HepG2 (cell line): ENCODE data around the gene PEAK3. TPM values are rescaled to one million over a fixed set of nuclear protein-coding genes. Genes with fewer than 3 reads are reported as not detected.

Experiments used
- ARID2 ChIP-seq: sonication (generic); formaldehyde crosslinking; IDR thresholded peaks from 2 replicates; pipeline ENCODE4 v1.8.1; 2022; ENCODE audit warnings: mild to moderate bottlenecking, missing genetic modification reagents, borderline replicate concordance
- ARNTL ChIP-seq: sonication (generic); formaldehyde crosslinking; IDR thresholded peaks from 2 replicates; pipeline ENCODE4 v1.4.0; 2020; ENCODE audit warnings: mild to moderate bottlenecking, missing genetic modification reagents
- CREB1 ChIP-seq, 2 experiments: fragments of 450-650 bp in 1 of 2; IDR thresholded peaks; 2 replicates each; pipeline ENCODE4 v1.6.1; 2016 to 2017; ENCODE audit warnings: control low read depth in 1 of 2, mild to moderate bottlenecking in 1 of 2, missing compliant biosample characterization in 1 of 2, missing genetic modification characterization in 1 of 2
- FOXK1 ChIP-seq: sonication (generic); formaldehyde crosslinking; IDR thresholded peaks from 2 replicates; pipeline ENCODE4 v1.4.0; 2020; ENCODE audit warnings: low read depth, missing genetic modification reagents, borderline replicate concordance
- GTF3A ChIP-seq: sonication (generic); formaldehyde crosslinking; conservative IDR thresholded peaks from 2 replicates; pipeline ENCODE4 v1.4.0; 2020; ENCODE audit warnings: mild to moderate bottlenecking, missing genetic modification reagents
- MAFK ChIP-seq, 2 experiments: IDR thresholded peaks in 1 of 2; conservative IDR thresholded peaks in 1 of 2; 2 replicates each; pipeline ENCODE4 v1.6.1; 2011; ENCODE audit warnings: improper control_type of control experiment in 2 of 2, low read length in 2 of 2
- MBD4 ChIP-seq: IDR thresholded peaks from 2 replicates; pipeline ENCODE4 v1.6.1; 2012; ENCODE audit warnings: low read length, inconsistent platforms, borderline replicate concordance
- POGZ ChIP-seq: sonication (generic); formaldehyde crosslinking; IDR thresholded peaks from 2 replicates; pipeline ENCODE4 v1.4.0; 2020; ENCODE audit warnings: mild to moderate bottlenecking, missing genetic modification reagents
- RBAK ChIP-seq: sonication (generic); formaldehyde crosslinking; IDR thresholded peaks from 2 replicates; pipeline ENCODE4 v1.5.1; 2020; ENCODE audit warnings: mild to moderate bottlenecking, missing genetic modification reagents
- SMARCC2 ChIP-seq: fragments of 450-650 bp; IDR thresholded peaks from 2 replicates; pipeline ENCODE4 v1.6.1; 2017; ENCODE audit warnings: antibody characterized with exemption, mild to moderate bottlenecking
- SRF ChIP-seq: IDR thresholded peaks from 2 replicates; pipeline ENCODE4 v1.6.1; 2011; ENCODE audit warnings: mild to moderate bottlenecking, low read depth, low read length, moderate library complexity
- TSC22D2 ChIP-seq: sonication (generic); formaldehyde crosslinking; IDR thresholded peaks from 2 replicates; pipeline ENCODE4 v1.5.1; 2020; ENCODE audit warnings: missing genetic modification reagents, mild to moderate bottlenecking, borderline replicate concordance
- ZBTB3 ChIP-seq: sonication (generic); formaldehyde crosslinking; IDR thresholded peaks from 2 replicates; pipeline ENCODE4 v1.4.0; 2020; ENCODE audit warnings: low read depth, mild to moderate bottlenecking, moderate library complexity, missing genetic modification reagents, borderline replicate concordance
- ZMYM2 ChIP-seq: sonication (generic); formaldehyde crosslinking; IDR thresholded peaks from 2 replicates; pipeline ENCODE4 v1.8.0; 2022; ENCODE audit warnings: mild to moderate bottlenecking, missing genetic modification reagents
- ZNF354B ChIP-seq: sonication (generic); formaldehyde crosslinking; IDR thresholded peaks from 2 replicates; pipeline ENCODE4 v1.8.0; 2022; ENCODE audit warnings: mild to moderate bottlenecking, missing genetic modification reagents
- ZNF468 ChIP-seq: sonication (generic); formaldehyde crosslinking; IDR thresholded peaks from 2 replicates; pipeline ENCODE4 v1.8.0; 2022; ENCODE audit warnings: mild to moderate bottlenecking, moderate library complexity, missing genetic modification reagents
- ZNF546 ChIP-seq: sonication (generic); formaldehyde crosslinking; conservative IDR thresholded peaks from 2 replicates; pipeline ENCODE4 v1.8.1; 2023; ENCODE audit warnings: mild to moderate bottlenecking, missing genetic modification reagents
- ZNF598 ChIP-seq: sonication (generic); formaldehyde crosslinking; IDR thresholded peaks from 2 replicates; pipeline ENCODE4 v1.5.1; 2020; ENCODE audit warnings: mild to moderate bottlenecking, missing genetic modification reagents, borderline replicate concordance
- polyA plus RNA-seq, 8 experiments: library from polyadenylated mRNA; depleted of rRNA in 3 of 8; stranded (reverse) in 7 of 8; unstranded in 1 of 8; fragments of >200 nt; fragmentation: Illumina TruSeq in 4 of 8; extraction: Trizol in 4 of 8; gene quantifications; 2 replicates each; pipeline versions ENCODE4 v1.2.1 to v1.2.3, GENCODE V29; 2011 to 2016; ENCODE audit warnings: low read depth in 4 of 8, missing spikeins in 1 of 8, mixed read lengths in 1 of 8; ENCODE audit not compliant: insufficient read depth in 1 of 8
- total RNA-seq, 5 experiments: library from RNA; depleted of rRNA; stranded (reverse); fragments of >200 nt; fragmentation: Illumina TruSeq; extraction: Trizol; gene quantifications; 2 replicates each; pipeline ENCODE4 v1.2.3, GENCODE V29; 2016; ENCODE audit warnings: low read depth in 1 of 5
- TF ChIP-seq, protein P1 (sequence below): sonication (generic); formaldehyde crosslinking; IDR thresholded peaks from 2 replicates; pipeline ENCODE4 v1.5.0; 2020; ENCODE audit warnings: missing genetic modification reagents
- TF ChIP-seq, protein P2 (sequence below): sonication (generic); formaldehyde crosslinking; IDR thresholded peaks from 2 replicates; pipeline ENCODE4 v1.8.0; 2022; ENCODE audit warnings: mild to moderate bottlenecking, missing genetic modification reagents, moderate library complexity
- TF ChIP-seq, protein P3 (sequence below): sonication (generic); formaldehyde crosslinking; IDR thresholded peaks from 2 replicates; pipeline ENCODE4 v1.4.0; 2020; ENCODE audit warnings: mild to moderate bottlenecking, low read depth, missing genetic modification reagents
- TF ChIP-seq, protein P4 (sequence below): IDR thresholded peaks from 2 replicates; pipeline ENCODE4 v1.6.1; 2016; ENCODE audit warnings: low read depth, control low read depth
- TF ChIP-seq, protein P5 (sequence below): sonication (generic); formaldehyde crosslinking; IDR thresholded peaks from 2 replicates; pipeline ENCODE4 v1.5.0; 2020; ENCODE audit warnings: mild to moderate bottlenecking, missing genetic modification reagents, moderate library complexity

PEAK3 gene
- total and polyA plus RNA-seq, 2 of the 13 experiments (the other 11 are each of a cell fraction or from before 2014, with no cell fraction given): not detected

DNA sequence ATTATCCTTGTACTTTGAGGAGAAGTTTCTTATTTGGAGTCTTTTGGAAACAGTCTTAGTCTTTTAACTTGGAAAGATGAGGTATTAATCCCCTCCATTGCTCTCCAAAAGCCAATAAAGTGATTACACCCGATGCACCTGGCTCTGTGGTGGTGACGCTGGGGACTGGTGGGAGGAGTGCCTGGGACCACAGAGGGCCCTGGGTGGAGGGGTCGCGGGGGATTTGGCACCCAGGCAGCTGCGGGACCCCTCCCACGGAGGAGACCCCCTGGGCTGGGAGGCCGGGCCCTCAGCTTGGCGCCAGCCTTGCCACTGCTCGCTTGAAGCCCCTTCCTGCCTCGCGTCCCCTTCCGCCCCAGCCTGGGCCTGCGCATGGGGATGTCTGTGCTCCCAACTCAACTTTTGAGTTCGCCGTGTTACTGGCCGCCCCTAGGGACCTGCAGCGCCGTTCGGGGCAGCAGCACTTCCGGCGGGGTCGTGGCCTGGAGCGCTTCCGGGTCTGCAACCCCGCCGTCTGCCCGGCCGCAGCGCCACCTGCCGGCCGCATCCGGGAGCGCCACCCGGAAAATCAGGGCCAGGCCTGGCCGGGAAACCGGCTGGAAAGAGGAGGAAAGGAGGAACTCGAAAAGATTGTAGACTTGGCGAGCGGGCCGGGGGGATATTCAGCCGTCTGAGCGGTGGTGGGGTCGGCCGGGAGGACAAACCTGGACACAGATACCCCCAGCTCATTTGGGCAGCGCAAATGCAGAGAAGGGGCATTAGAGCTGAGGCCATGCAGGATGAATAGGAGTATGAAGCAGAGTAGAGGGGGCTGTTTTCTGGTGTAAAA lies 8.4 kb downstream of the PEAK3 start (continued):
- TF ChIP-seq, protein P1, sequence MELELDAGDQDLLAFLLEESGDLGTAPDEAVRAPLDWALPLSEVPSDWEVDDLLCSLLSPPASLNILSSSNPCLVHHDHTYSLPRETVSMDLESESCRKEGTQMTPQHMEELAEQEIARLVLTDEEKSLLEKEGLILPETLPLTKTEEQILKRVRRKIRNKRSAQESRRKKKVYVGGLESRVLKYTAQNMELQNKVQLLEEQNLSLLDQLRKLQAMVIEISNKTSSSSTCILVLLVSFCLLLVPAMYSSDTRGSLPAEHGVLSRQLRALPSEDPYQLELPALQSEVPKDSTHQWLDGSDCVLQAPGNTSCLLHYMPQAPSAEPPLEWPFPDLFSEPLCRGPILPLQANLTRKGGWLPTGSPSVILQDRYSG (CRISPR knock-in tag): no peak
- TF ChIP-seq, protein P2, sequence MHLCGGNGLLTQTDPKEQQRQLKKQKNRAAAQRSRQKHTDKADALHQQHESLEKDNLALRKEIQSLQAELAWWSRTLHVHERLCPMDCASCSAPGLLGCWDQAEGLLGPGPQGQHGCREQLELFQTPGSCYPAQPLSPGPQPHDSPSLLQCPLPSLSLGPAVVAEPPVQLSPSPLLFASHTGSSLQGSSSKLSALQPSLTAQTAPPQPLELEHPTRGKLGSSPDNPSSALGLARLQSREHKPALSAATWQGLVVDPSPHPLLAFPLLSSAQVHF (CRISPR knock-in tag): no peak
- TF ChIP-seq ZMYM2: no peak
- no peak for TF ChIP-seq RBAK (CRISPR knock-in tag)
- no peak for TF ChIP-seq ZNF546 (CRISPR knock-in tag)
- TF ChIP-seq, protein P3, sequence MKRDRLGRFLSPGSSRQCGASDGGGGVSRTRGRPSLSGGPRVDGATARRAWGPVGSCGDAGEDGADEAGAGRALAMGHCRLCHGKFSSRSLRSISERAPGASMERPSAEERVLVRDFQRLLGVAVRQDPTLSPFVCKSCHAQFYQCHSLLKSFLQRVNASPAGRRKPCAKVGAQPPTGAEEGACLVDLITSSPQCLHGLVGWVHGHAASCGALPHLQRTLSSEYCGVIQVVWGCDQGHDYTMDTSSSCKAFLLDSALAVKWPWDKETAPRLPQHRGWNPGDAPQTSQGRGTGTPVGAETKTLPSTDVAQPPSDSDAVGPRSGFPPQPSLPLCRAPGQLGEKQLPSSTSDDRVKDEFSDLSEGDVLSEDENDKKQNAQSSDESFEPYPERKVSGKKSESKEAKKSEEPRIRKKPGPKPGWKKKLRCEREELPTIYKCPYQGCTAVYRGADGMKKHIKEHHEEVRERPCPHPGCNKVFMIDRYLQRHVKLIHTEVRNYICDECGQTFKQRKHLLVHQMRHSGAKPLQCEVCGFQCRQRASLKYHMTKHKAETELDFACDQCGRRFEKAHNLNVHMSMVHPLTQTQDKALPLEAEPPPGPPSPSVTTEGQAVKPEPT (CRISPR knock-in tag): 0 out of 2 replicates have a peak, but pooled peaks have one; percentile 79
- no peak for TF ChIP-seq ARNTL
- TF ChIP-seq, protein P4, sequence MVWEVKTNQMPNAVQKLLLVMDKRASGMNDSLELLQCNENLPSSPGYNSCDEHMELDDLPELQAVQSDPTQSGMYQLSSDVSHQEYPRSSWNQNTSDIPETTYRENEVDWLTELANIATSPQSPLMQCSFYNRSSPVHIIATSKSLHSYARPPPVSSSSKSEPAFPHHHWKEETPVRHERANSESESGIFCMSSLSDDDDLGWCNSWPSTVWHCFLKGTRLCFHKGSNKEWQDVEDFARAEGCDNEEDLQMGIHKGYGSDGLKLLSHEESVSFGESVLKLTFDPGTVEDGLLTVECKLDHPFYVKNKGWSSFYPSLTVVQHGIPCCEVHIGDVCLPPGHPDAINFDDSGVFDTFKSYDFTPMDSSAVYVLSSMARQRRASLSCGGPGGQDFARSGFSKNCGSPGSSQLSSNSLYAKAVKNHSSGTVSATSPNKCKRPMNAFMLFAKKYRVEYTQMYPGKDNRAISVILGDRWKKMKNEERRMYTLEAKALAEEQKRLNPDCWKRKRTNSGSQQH (CRISPR knock-in tag): no peak
- TF ChIP-seq SRF: no peak
- TF ChIP-seq POGZ (CRISPR knock-in tag): peak; percentile 62; the same call in 1 of the 2 replicates
- no peak for TF ChIP-seq ZBTB3 (CRISPR knock-in tag)
- no peak for TF ChIP-seq CREB1 (IDR thresholded peaks at IDR 0.05)
- TF ChIP-seq CREB1 (CRISPR knock-in tag; IDR thresholded peaks at IDR 0.05): no peak
- TF ChIP-seq FOXK1 (CRISPR knock-in tag): no peak
- TF ChIP-seq GTF3A (CRISPR knock-in tag): no peak
- no peak for TF ChIP-seq ZNF468 (CRISPR knock-in tag)
- TF ChIP-seq ARID2: no peak
- no peak for TF ChIP-seq ZNF354B (CRISPR knock-in tag)
- peak; percentile 50; the same call in 1 of the 2 replicates for TF ChIP-seq TSC22D2 (CRISPR knock-in tag)
- no peak for TF ChIP-seq MAFK (conservative IDR thresholded peaks at IDR 0.05 in 1 of 2, IDR thresholded peaks at IDR 0.05 in 1 of 2; ENCODE audit: low read length in 2 of 2)
- no peak for TF ChIP-seq ZNF598 (CRISPR knock-in tag)
- no peak for TF ChIP-seq SMARCC2
- TF ChIP-seq, protein P5, sequence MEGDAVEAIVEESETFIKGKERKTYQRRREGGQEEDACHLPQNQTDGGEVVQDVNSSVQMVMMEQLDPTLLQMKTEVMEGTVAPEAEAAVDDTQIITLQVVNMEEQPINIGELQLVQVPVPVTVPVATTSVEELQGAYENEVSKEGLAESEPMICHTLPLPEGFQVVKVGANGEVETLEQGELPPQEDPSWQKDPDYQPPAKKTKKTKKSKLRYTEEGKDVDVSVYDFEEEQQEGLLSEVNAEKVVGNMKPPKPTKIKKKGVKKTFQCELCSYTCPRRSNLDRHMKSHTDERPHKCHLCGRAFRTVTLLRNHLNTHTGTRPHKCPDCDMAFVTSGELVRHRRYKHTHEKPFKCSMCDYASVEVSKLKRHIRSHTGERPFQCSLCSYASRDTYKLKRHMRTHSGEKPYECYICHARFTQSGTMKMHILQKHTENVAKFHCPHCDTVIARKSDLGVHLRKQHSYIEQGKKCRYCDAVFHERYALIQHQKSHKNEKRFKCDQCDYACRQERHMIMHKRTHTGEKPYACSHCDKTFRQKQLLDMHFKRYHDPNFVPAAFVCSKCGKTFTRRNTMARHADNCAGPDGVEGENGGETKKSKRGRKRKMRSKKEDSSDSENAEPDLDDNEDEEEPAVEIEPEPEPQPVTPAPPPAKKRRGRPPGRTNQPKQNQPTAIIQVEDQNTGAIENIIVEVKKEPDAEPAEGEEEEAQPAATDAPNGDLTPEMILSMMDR (CRISPR knock-in tag): peak; percentile 96
- no peak for TF ChIP-seq MBD4
